Neuronal stem cell (in vitro differentiated cells): Measurements from ENCODE around the gene GPATCH2.

Experiments used
- DNase-seq: peaks from one replicate; pipeline ENCODE4 v3.0.0-alpha.2; 2013; ENCODE audit warnings: low spot score
- H2AFZ ChIP-seq: one replicate; pipeline ENCODE4 v1.6.1; 2013; ENCODE audit warnings: mild to moderate bottlenecking, low read length, inconsistent platforms
- H2AK5ac ChIP-seq: 2 replicates; pipeline ENCODE4 v1.6.1; 2013; ENCODE audit warnings: low read depth, mild to moderate bottlenecking, inconsistent platforms, low read length, moderate library complexity, mixed read lengths
- H2BK120ac ChIP-seq: 2 replicates; pipeline ENCODE4 v1.6.1; 2013; ENCODE audit warnings: low read depth, mild to moderate bottlenecking, inconsistent platforms, low read length, moderate library complexity, mixed read lengths
- H2BK12ac ChIP-seq: one replicate; pipeline ENCODE4 v1.6.1; 2013; ENCODE audit warnings: low read length, inconsistent platforms
- H2BK15ac ChIP-seq: 2 replicates; pipeline ENCODE4 v1.6.1; 2013; ENCODE audit warnings: mild to moderate bottlenecking, low read length, inconsistent platforms, mixed read lengths
- H2BK5ac ChIP-seq: one replicate; pipeline ENCODE4 v1.6.1; 2013; ENCODE audit warnings: inconsistent platforms, mild to moderate bottlenecking, low read length, moderate library complexity
- H3K14ac ChIP-seq: one replicate; pipeline ENCODE4 v1.6.1; 2013; ENCODE audit warnings: low read length, inconsistent platforms
- H3K18ac ChIP-seq: 2 replicates; pipeline ENCODE4 v1.6.1; 2013; ENCODE audit warnings: low read length, inconsistent platforms
- H3K23ac ChIP-seq: 2 replicates; pipeline ENCODE4 v1.6.1; 2013; ENCODE audit warnings: low read depth, mild to moderate bottlenecking, mixed read lengths, low read length, inconsistent platforms; ENCODE audit not compliant: poor library complexity
- H3K27ac ChIP-seq: replicated peaks from 3 replicates; pipeline ENCODE4 v1.5.1; 2013; ENCODE audit warnings: low read length, inconsistent platforms
- H3K27me3 ChIP-seq, 3 experiments: 2 replicates each; pipeline ENCODE4 v1.6.1; 2013; ENCODE audit warnings: low read length in 3 of 3, mild to moderate bottlenecking in 2 of 3, inconsistent platforms in 1 of 3, low read depth in 1 of 3, mixed read lengths in 1 of 3, moderate library complexity in 1 of 3; ENCODE audit not compliant: control insufficient read depth in 3 of 3, insufficient read depth in 3 of 3
- H3K36me3 ChIP-seq, 2 donors: replicated peaks in 1 of 2; 2 replicates each; pipeline ENCODE4 v1.6.1; 2013; ENCODE audit warnings: low read length in 2 of 2; ENCODE audit not compliant: control insufficient read depth in 2 of 2, insufficient read depth in 2 of 2
- H3K4ac ChIP-seq: 2 replicates; pipeline ENCODE4 v1.6.1; 2013; ENCODE audit warnings: inconsistent platforms, mild to moderate bottlenecking, low read length, moderate library complexity
- H3K4me1 ChIP-seq, 2 donors: 1 replicate in 1 of 2; 2 replicates in 1 of 2; pipeline ENCODE4 v1.6.1; 2013; ENCODE audit warnings: low read length in 2 of 2, low read depth in 1 of 2; ENCODE audit not compliant: control insufficient read depth in 2 of 2, insufficient read depth in 1 of 2
- H3K4me2 ChIP-seq: one replicate; pipeline ENCODE4 v1.6.1; 2013; ENCODE audit warnings: mild to moderate bottlenecking, low read length, inconsistent platforms; ENCODE audit not compliant: insufficient read depth, poor library complexity, severe bottlenecking
- H3K4me3 ChIP-seq, 2 donors: 2 replicates each; pipeline ENCODE4 v1.5.1; 2013; ENCODE audit warnings: low read length in 2 of 2, mild to moderate bottlenecking in 2 of 2, inconsistent platforms in 1 of 2, moderate library complexity in 1 of 2
- H3K79me1 ChIP-seq: one replicate; pipeline ENCODE4 v1.6.1; 2013; ENCODE audit warnings: low read depth, mild to moderate bottlenecking, inconsistent platforms, low read length, moderate library complexity
- H3K9ac ChIP-seq: one replicate; pipeline ENCODE4 v1.6.1; 2013; ENCODE audit warnings: mild to moderate bottlenecking, low read depth, low read length, inconsistent platforms; ENCODE audit not compliant: poor library complexity
- H3K9me3 ChIP-seq, 2 donors: replicated peaks in 1 of 2; 2 replicates each; pipeline versions ENCODE3 to v1.6.1; 2013; ENCODE audit warnings: low read length in 2 of 2, mild to moderate bottlenecking in 2 of 2, inconsistent platforms in 1 of 2, low read depth in 1 of 2, mixed read lengths in 1 of 2, moderate library complexity in 1 of 2; ENCODE audit not compliant: control insufficient read depth in 2 of 2, insufficient read depth in 1 of 2
- H4K8ac ChIP-seq: one replicate; pipeline ENCODE4 v1.6.1; 2013; ENCODE audit warnings: low read depth, mild to moderate bottlenecking, inconsistent platforms, low read length, moderate library complexity
- H4K91ac ChIP-seq: one replicate; pipeline ENCODE4 v1.6.1; 2013; ENCODE audit warnings: low read length, low read depth, mild to moderate bottlenecking, inconsistent platforms; ENCODE audit not compliant: poor library complexity
- WGBS, 2 donors: extraction: QIAGEN DNeasy Blood & Tissue Kit; methylation state at CpG; one replicate each; pipeline ENCODE4 v1.1.7; 2013; ENCODE audit warnings: missing lambda C conversion rate in 2 of 2, mixed read lengths in 1 of 2; ENCODE audit not compliant: insufficient read length in 2 of 2, insufficient replicate concordance in 1 of 2; ENCODE audit errors: extremely low coverage in 2 of 2; 5-methylcytosine and 5-hydroxymethylcytosine counted together

GPATCH2 gene

GRCh38 chr1:217494767-217495166 is 136.1 kb downstream of the GPATCH2 start:
- no peak overlapping the region for H3K4ac ChIP-seq
- H2BK15ac ChIP-seq = no peak overlapping the region
- H3K9ac ChIP-seq = no peak overlapping the region
- no peak overlapping the region for H4K91ac ChIP-seq
- H3K14ac ChIP-seq = no peak overlapping the region
- no peak overlapping the region for H2BK5ac ChIP-seq
- H3K27ac ChIP-seq = no peak overlapping the region
- H3K23ac ChIP-seq = no peak overlapping the region
- peaks cover 0 to 17% of the 10 kb centered on the region in 2 donors for H3K36me3 ChIP-seq
- H2AFZ ChIP-seq = no peak overlapping the region
- no peak for DNase-seq
- H3K27me3 ChIP-seq = no peaks in the 10 kb centered on the region
- H3K18ac ChIP-seq = no peak overlapping the region
- H3K4me1 ChIP-seq = no peaks in the 10 kb centered on the region
- H4K8ac ChIP-seq = no peak overlapping the region
- H3K4me3 ChIP-seq = no peak overlapping the region
- H2BK12ac ChIP-seq = no peak overlapping the region
- no peak overlapping the region for H2AK5ac ChIP-seq
- WGBS, 2 donors = no CpG with 5 or more reads among the region's 2 CpGs
- H3K9me3 ChIP-seq = no peaks in the 10 kb centered on the region
- H2BK120ac ChIP-seq = no peak overlapping the region
- no peaks in the 10 kb centered on the region for H3K79me1 ChIP-seq
- no peak overlapping the region for H3K4me2 ChIP-seq

- H3K27ac ChIP-seq = no peak overlapping the region
- H2BK15ac ChIP-seq = no peak overlapping the region
- H2AK5ac ChIP-seq = no peak overlapping the region
- no peak overlapping the region for H3K18ac ChIP-seq
- no peaks in the 10 kb centered on the region for H3K79me1 ChIP-seq
- H3K4ac ChIP-seq = no peak overlapping the region
- peaks cover 0 to 17% of the 10 kb centered on the region in 2 donors for H3K36me3 ChIP-seq
- no peak overlapping the region for H4K8ac ChIP-seq
- H2BK120ac ChIP-seq = no peak overlapping the region
- H3K9ac ChIP-seq = no peak overlapping the region
- no peak overlapping the region for H3K4me2 ChIP-seq
- DNase-seq = no peak
- no peak overlapping the region for H3K14ac ChIP-seq
- no peak overlapping the region for H3K23ac ChIP-seq
- no CpG with 5 or more reads among the region's 1 CpG for WGBS, 2 donors
- H3K9me3 ChIP-seq = no peaks in the 10 kb centered on the region
- no peak overlapping the region for H3K4me3 ChIP-seq
- no peak overlapping the region for H2BK5ac ChIP-seq
- no peak overlapping the region for H2AFZ ChIP-seq
- H3K27me3 ChIP-seq = no peaks in the 10 kb centered on the region
- H4K91ac ChIP-seq = no peak overlapping the region
- H2BK12ac ChIP-seq = no peak overlapping the region
- H3K4me1 ChIP-seq = no peaks in the 10 kb centered on the region
Observed at GRCh38 chr1:217493290-217493689, 137.6 kb downstream of the GPATCH2 start.

GRCh38 chr1:217484871-217485270 is 146.0 kb downstream of the GPATCH2 start:
- H2BK5ac ChIP-seq = no peak overlapping the region
- H3K36me3 ChIP-seq = peaks cover 0 to 6% of the 10 kb centered on the region in 2 donors
- no peak for DNase-seq
- H3K14ac ChIP-seq = no peak overlapping the region
- H2BK120ac ChIP-seq = no peak overlapping the region
- no peak overlapping the region for H3K9ac ChIP-seq
- no peak overlapping the region for H3K4ac ChIP-seq
- no peak overlapping the region for H3K27ac ChIP-seq
- H2BK15ac ChIP-seq = no peak overlapping the region
- no peak overlapping the region for H2AK5ac ChIP-seq
- H3K9me3 ChIP-seq = peaks cover 0 to 2% of the 10 kb centered on the region in 2 donors
- H3K18ac ChIP-seq = no peak overlapping the region
- no peaks in the 10 kb centered on the region for H3K27me3 ChIP-seq
- H3K4me2 ChIP-seq = no peak overlapping the region
- H3K4me1 ChIP-seq = no peaks in the 10 kb centered on the region
- H3K79me1 ChIP-seq = no peaks in the 10 kb centered on the region
- no peak overlapping the region for H3K23ac ChIP-seq
- H2AFZ ChIP-seq = no peak overlapping the region
- no peak overlapping the region for H4K8ac ChIP-seq
- no peak overlapping the region for H3K4me3 ChIP-seq
- H2BK12ac ChIP-seq = no peak overlapping the region
- H4K91ac ChIP-seq = no peak overlapping the region

GRCh38 chr1:217482356-217483102 is 148.4 kb downstream of the GPATCH2 start:
- no peaks in the 10 kb centered on the region for H3K79me1 ChIP-seq
- H2AK5ac ChIP-seq = no peak overlapping the region
- DNase-seq = no peak

More at GRCh38 chr1:217482356-217483102, 148.4 kb downstream of the GPATCH2 start:
- Histone ChIP-seq H4K91ac (no peak overlapping the region), H3K9ac (peak overlapping the region; percentile 27), H3K4me3 (no peak overlapping the region), H2AFZ (no peak overlapping the region), H3K9me3 (peaks cover 0 to 2% of the 10 kb centered on the region in 2 donors), H3K23ac (no peak overlapping the region), H3K18ac (no peak overlapping the region), H3K4me1 (no peaks in the 10 kb centered on the region), H2BK120ac (no peak overlapping the region), H4K8ac (no peak overlapping the region), H3K14ac (no peak overlapping the region), H3K27ac (no peak overlapping the region), H3K27me3 (no peaks in the 10 kb centered on the region), H3K36me3 (peaks cover 0 to 6% of the 10 kb centered on the region in 2 donors), H2BK5ac (no peak overlapping the region), H2BK15ac (no peak overlapping the region), H3K4me2 (no peak overlapping the region), H3K4ac (no peak overlapping the region), H2BK12ac (peak overlapping the region; percentile 14)
- WGBS, 2 donors = no CpG with 5 or more reads among the region's 3 CpGs
